ENCODE data around the gene RABGAP1L. TPM values are rescaled to one million over a fixed set of nuclear protein-coding genes. Genes with fewer than 3 reads are reported as not detected.

Gene RABGAP1L
- total RNA-seq, 1 experiment from 2014 or later = 29.3 TPM

GRCh38 chr1:174922121-174922520, 762.8 kb downstream of the RABGAP1L start:
- BruUV-seq (replicated peaks) = no TSS peak
- Histone ChIP-seq H3K27me3 (ENCODE audit: insufficient read depth, low read length) (no peaks in the 10 kb centered on the region), H3K4me2 (ENCODE audit: low read length) (no peak overlapping the region), H3K9me2 (ENCODE audit: insufficient read depth) (no peaks in the 10 kb centered on the region), H3K36me3 (ENCODE audit: control insufficient read depth in 1 of 2, insufficient read depth in 2 of 2, low read length in 2 of 2) (no peaks in the 10 kb centered on the region), H3K27ac (ENCODE audit: low read depth, low read length) (no peak overlapping the region), H3K79me2 (ENCODE audit: insufficient read depth, low read length) (no peaks in the 10 kb centered on the region), H3K4me3 (replicated peaks in 1 of 2; ENCODE audit: low read depth in 1 of 2, low read length in 2 of 2) (no peak overlapping the region), H2AFZ (ENCODE audit: low read depth, low read length, poor library complexity, severe bottlenecking) (no peak overlapping the region), H3K9ac (ENCODE audit: low read length) (no peak overlapping the region), H4K20me1 (ENCODE audit: insufficient read depth) (no peaks in the 10 kb centered on the region), H3K9me3 (ENCODE audit: control insufficient read depth in 1 of 2, insufficient read depth in 1 of 2, low read depth in 1 of 2, low read length in 2 of 2) (no peaks in the 10 kb centered on the region), H3K4me1 (ENCODE audit: control insufficient read depth in 1 of 2, insufficient read depth in 2 of 2, low read length in 2 of 2) (no peaks in the 10 kb centered on the region)
- intact Hi-C loops (cut with micrococcal nuclease) = no loop called here
- ChIA-PET RAD21 (ENCODE audit: low non-redundant PET in 1 of 2, low total read pairs in 2 of 2, uncharacterized antibody in 2 of 2, unreplicated experiment in 2 of 2) (no interaction called here), POLR2A (no interaction called here), CTCF (no interaction called here)
- TF ChIP-seq ELF1 (IDR thresholded peaks at IDR 0.05; ENCODE audit: borderline replicate concordance, low read depth) = no peak
- no peak for TF ChIP-seq CEBPB (IDR thresholded peaks at IDR 0.05; ENCODE audit: low read depth)
- TF ChIP-seq MAX (IDR thresholded peaks at IDR 0.05) = no peak
- no peak for TF ChIP-seq ZBTB33 (IDR thresholded peaks at IDR 0.05; ENCODE audit: extremely low read depth, insufficient replicate concordance, low read length)
- TF ChIP-seq FOSL1 (IDR thresholded peaks at IDR 0.05; ENCODE audit: low read depth) = no peak
- TF ChIP-seq EZH2phosphoT487 (IDR thresholded peaks at IDR 0.05; ENCODE audit: borderline replicate concordance) = no peak
- no peak for TF ChIP-seq EGR1 (IDR thresholded peaks at IDR 0.05; ENCODE audit: low read depth)
- no peak for TF ChIP-seq POLR2A (IDR thresholded peaks at IDR 0.05; ENCODE audit: borderline replicate concordance, extremely low read depth, insufficient read depth, insufficient read length)
- TF ChIP-seq TCF7L2 (IDR thresholded peaks at IDR 0.05; ENCODE audit: borderline replicate concordance, extremely low read depth, insufficient read depth, insufficient read length) = no peak
- TF ChIP-seq CTCF (IDR thresholded peaks at IDR 0.05 in 2 of 3, conservative IDR thresholded peaks at IDR 0.05 in 1 of 3; ENCODE audit: borderline replicate concordance in 1 of 3, insufficient read depth in 1 of 3, low read depth in 2 of 3, low read length in 2 of 3) = no peak
- no peak for TF ChIP-seq ATF3 (IDR thresholded peaks at IDR 0.05)
- no peak for TF ChIP-seq ZNF274 (IDR thresholded peaks at IDR 0.05; ENCODE audit: low read depth, low read length)
- no peak for TF ChIP-seq REST (IDR thresholded peaks at IDR 0.05; ENCODE audit: low read depth)
- TF ChIP-seq CBX3 (IDR thresholded peaks at IDR 0.05; ENCODE audit: low read depth) = no peak
- no peak for TF ChIP-seq ZFX (IDR thresholded peaks at IDR 0.05)
- TF ChIP-seq EZH2 (IDR thresholded peaks at IDR 0.05) = no peak
- no peak for TF ChIP-seq RAD21 (IDR thresholded peaks at IDR 0.05; ENCODE audit: low read depth)
- TF ChIP-seq YY1 (IDR thresholded peaks at IDR 0.05; ENCODE audit: extremely low read depth, insufficient replicate concordance, low read depth, low read length) = no peak
- TF ChIP-seq POLR2AphosphoS5 (IDR thresholded peaks at IDR 0.05; ENCODE audit: low read depth, low read length) = no peak
- no peak for TF ChIP-seq SIN3A (IDR thresholded peaks at IDR 0.05; ENCODE audit: low read depth)
- no peak for DNase-seq (ENCODE audit: low read depth, low spot score)
- ATAC-seq = no peak

Data from HCT116 (cell line).